RCC 7860 (cell line): ENCODE data around the gene TMEM151B.
"Not testable (repeated sequence)": the region's sequence is repeated elsewhere in the genome, so short reads cannot be mapped to it uniquely, and the experiment has no call there.

ENCODE experiments used
- DNase-seq: peaks from one replicate; pipeline ENCODE4 v3.0.0-alpha.2; 2015; ENCODE audit warnings: low spot score
- FAIRE-seq: peaks from 2 replicates; lab custom pipeline; 2012; peaks lifted over from hg19 to GRCh38; lab: Jason Lieb, UNC

TMEM151B gene

DNA sequence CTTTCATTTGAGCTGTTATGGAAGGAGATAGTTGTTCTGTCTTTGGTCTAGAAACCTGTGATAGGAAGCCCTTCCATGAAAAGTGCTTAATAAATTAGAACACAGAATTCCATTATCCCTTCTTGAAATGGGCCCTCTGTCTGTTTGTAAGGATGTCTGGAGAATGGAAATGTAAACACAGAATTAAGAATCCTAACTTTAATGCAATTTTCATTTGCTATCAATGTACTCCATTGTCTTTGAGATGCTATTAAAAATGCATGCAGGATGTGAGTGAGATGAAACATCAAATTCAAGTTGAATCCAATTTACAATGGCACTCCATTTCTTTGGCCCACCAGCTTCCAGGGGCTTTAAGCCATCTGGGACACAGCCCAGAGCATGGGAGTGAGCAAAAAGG is 56.8 kb downstream of the TMEM151B start:
- no peak for DNase-seq
- no peak for FAIRE-seq

DNA sequence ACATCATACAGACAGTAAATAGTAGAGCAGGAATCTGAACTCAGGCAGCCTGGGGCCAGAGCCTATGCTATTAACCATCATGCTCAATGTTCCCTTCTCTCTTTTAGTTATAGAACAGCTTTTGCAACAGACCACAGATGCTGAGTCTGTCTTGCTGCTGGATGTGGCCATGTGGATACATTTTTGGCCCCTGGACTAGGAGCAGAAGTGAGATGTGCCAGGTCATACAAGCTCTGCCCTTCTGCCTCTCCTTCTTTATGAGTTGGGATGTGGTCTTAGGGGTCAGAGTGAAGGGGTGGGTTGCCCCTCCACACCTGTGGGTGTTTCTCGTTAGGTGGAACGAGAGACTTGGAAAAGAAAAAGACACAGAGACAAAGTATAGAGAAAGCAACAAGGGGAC is 57.5 kb downstream of the TMEM151B start:
- DNase-seq (no peak), FAIRE-seq (no peak)

DNA sequence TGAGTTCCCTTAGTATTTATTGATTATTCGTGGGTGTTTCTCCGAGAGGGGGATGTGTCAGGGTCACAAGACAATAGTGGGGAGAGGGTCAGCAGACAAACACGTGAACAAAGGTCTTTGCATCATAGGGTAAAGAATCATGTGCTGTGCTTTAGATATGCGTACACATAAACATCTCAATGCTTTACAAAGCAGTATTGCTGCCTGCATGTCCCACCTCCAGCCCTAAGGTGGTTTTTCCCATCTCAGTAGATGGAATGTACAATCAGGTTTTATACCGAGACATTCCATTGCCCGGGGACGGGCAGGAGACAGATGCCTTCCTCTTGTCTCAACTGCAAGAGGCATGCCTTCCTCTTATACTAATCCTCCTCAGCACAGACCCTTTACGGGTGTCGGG is 58.0 kb downstream of the TMEM151B start:
- not testable (repeated sequence) for FAIRE-seq, DNase-seq

DNA sequence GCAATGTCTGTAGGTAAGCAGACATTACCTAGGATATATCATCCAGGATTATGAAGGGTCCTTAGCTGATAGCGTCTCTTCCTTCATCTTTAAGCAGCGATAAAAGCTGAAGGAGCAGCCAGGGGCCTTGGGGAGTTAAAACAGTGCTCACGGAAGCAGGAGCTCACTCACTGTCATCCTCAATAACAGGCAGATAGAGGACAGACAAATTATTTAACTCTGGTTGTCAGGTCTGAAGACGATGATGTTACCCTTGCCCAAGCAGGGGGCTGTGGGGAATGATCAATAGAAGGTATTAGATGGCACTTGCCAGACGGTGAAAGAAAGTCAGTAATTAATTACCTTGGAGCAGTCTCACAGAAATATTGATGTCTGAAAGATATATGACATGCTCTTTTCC is 59.6 kb downstream of the TMEM151B start:
- no peak for FAIRE-seq

DNA sequence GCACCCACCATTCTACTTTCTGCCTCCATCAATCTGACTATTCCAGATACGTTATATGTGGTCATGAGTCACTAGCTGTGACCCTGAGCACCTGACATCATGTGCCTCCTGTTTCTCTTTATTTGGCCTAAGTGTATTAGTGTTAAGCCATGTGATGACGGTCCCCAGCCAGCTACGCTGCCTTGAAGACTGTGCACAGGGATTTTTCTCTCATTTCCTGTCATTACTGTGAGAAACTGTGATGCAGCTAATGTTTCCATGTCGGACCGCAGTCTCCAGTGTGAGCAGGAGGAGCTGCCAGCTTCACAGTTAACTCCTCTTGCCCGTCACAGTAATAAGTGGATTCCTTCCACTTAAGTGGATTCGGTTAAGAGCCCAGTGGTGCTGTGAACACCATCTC is 62.3 kb downstream of the TMEM151B start:
- FAIRE-seq (no peak), DNase-seq (no peak)

More for the DNA sequence above, 59.6 kb downstream of the TMEM151B start:
- no peak for DNase-seq

DNA sequence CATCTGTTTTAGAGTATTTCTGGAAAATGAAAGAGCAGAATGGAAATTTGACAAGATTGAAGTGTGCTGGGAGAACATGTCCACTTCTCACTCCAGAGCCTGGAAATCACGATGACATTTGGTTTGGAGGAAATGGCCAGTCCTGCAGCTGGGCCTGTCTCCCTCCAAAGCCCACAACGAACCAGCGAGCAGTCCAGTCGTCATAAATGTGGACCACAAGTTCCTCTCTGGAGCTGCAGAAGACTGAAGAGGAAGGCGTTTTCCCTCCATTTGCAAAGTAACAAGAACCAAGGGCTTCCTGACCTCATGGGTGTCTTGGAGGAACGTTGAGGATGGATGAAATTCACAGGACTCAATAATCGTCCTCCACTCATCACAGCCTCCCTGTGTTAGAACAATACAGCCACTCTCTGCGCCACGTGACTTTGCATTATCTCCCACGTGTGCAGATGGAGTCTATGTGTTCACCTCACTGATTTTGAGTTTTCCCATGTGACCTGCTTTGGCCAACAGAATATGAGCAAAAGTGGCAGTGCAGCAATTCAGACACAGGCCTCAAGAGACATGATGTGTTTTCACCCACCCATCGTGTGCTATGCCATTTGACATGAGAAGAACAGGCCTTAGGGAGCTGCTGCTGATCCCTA is 63.1 kb downstream of the TMEM151B start:
- FAIRE-seq (no peak), DNase-seq (no peak)

DNA sequence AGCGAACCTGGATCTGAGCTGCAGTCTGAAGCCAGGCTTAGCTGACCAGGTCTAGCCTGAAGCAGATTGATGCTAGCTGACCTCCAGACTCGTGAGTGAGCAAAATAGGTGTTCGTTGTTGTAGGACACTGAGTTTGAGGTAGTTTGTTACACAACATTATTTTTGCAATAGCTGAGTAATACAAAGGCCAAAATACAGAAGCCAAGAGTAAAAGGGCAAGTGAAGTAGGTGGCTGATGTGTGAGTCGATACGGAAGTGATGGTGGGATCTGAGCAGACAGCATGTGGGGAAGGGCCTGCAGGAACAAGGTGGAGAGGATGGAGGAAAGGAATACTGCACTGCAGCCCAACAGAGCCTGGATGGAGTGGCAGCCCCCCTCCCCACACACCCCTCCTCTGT is 63.7 kb downstream of the TMEM151B start:
- DNase-seq = no peak
- no peak for FAIRE-seq

DNA sequence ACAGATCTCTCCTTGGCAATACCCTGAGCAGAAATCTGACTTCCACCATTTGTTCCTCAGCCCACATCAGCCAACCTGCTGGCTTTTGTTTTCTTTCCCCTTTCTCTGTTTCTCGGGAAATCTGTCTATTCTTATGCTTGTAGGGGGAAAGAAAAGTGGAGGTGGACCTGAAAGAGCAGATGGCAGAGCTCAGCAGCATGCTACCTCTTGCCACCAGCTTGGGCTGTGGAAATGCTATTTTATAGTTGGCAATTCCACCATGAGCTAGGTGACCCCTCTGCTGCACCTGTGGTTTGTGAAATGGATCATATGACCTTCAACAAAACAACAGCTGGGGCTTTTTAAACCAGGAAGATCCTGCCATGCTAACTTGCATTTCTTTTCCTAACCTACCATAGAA is 65.4 kb downstream of the TMEM151B start:
- DNase-seq = no peak
- FAIRE-seq = no peak

DNA sequence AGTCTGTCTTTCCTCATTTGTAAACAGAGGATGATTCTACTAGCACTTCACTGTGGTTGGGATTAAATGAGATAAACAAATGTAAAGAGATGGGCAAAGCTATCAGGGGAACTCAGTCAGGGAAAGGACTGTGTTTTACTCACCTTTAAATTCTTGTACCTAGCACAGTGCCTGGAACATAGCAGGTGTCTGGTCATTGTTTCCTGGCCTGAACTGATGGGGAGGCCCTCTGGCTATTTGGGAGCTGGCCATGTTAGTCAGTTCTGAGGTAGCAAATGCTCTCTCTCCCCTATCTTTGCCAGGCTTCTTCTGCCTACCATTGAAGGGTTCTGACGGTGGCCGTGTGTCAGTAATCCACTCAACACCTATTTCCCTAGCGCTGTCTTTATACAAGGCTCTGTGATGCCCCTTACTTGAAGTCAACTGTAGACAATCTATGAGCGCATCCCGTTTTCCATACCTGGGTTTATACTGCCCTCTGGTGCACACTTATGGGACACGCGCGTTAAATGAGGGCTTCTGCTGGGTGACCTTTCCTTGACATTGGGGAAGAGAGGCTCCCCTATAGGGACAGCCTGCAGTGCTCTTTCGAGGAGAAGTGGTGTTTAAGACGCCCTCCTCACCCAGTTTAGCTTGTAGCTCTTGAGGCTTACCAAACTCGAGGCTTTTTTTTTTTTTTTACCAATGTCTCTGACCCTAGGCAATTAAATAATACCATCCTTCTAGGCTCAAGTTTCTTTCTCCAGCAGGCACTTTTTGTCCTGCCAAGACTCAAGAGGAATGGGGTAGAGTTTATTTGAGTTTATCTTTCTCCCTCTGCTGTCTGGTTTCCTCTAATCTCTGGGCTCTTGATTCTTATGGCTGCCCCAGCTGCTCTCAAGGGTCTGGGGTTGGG is 68.2 kb downstream of the TMEM151B start:
- peak; percentile 44 for DNase-seq
- FAIRE-seq = no peak

DNA sequence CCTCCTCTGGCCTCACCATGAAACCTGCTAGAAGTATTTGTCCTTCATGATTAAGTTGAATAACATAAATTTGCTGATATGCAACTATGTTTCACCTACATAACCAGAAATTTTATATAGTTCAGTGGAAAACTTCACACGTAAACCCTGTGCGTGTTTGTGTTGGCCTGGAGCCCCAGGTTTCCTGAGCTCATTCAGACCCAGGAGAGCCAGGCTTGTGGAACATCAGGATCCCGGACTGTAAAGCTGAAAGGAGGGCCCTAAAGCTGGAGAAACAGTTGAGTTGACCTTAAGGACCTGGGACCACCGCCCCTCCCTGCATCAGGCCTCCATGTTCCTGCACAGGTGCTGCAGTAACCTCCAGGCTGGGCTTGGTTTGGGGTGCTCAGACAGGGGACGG is 69.1 kb downstream of the TMEM151B start:
- DNase-seq = no peak
- no peak for FAIRE-seq

DNA sequence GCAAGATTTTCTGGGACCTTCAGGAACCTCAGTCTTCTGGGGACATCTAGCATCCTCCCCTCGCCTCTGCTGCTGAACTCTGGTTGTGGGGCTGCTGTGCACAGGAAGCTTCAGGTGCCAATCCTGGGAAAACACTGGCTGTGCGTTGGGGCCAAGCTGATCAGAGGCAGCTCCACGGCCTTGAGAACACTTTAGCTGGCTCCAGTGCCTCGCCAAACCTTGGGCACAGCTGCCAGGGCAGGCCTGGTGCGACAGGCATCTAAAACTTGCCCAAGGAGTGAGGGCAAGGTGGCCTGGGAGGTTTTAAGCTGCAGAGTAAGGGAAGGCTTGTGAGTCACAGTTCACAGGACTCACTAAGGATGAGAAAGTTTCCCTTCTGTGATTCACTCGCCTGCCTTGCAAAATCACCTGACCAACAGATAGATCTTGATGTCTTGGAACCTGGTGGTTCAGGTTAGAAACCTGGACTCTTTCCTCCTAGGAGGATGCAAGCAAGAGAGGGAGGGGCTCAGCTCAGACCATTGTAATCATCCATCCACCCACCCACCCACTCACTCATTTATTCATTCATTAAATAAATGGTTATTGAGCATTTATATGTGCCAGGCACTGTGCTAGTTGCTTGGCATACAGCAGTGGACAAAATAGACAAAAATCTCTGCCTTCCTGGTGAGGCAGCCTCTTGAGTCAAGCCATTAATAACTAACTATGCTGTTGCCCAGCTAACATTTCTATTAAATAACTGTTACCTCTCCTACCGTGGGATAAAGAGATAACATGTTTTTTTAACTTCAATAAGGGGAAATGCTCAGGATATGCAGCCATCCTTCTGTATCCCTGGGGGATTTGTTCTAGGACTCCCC is 69.7 kb downstream of the TMEM151B start:
- FAIRE-seq (no peak), DNase-seq (peak; percentile 53)

DNA sequence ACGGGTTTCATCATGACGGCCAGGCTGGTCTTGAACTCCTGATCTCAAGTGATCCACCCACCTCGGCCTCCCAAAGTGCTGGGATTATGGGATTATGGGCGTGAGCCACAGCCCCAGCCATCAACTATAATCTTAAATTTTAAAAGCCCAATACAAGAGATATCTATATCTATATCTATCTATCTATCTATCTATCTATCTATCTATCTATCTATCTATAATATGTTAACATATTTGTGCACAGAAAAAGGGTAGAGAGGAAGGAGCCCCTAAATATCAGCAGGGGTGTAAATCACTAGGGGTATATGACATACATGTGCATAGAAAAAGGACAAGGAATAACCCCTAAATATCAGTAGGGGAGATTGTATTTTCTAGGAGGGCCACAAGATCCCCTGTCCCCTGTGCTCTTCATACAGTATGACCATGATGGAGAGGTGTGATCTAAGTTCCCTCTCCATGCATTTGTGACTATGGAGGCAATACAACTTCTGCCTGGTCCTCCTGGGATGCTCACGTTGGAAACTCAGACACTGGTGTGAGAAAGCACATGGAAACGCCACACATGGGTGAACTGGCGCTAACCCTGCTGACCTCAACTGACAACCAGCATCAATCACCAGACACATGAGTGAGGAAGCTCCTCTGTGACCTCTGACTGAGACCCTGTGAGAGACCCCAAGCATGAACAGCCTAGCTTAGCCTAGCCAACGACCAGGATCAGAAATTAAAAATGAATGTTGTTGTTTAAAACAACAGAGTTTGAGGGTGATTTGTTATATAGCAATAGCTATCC is 71.0 kb downstream of the TMEM151B start:
- FAIRE-seq = no peak
- no peak for DNase-seq

DNA sequence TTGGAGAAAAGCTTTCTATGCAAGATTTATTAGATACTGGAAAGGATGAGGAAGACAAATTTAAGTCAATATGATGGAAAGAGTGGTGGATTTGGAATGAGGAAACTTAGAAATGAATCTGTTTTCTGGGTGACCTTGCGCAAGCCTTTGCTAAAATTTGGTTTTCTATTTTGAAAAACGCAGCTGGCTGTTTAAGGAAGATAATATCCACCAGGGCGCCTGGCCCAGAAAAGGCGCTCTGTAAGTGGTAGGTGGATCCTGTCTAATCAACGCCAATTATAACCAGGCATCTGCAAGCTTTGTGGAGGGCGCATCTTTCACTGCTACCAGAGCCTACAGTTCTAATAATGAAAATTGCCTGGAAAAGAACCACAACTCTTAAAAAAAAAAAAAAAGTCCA is 71.8 kb downstream of the TMEM151B start:
- DNase-seq = no peak
- FAIRE-seq = no peak

DNA sequence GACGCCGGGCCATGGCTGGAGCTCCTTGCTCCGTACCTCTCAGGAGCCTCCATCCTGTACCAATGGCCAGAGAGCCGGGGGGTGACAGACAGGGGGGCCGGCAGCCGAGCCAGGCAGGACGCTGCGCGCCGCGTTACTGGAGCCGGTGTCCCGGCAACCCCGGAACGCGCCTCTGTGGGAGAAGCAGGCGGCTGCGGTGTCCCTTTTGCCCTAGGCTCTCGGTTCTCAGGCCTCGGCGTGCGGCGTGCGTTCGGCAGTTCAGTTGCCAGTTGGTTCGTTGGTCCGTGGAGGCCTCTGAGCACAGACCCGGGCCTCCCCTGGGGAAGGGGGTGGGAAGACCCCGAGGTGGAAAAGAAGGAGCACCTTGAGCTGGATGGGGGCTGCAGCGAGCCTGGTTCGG is 72.2 kb downstream of the TMEM151B start, which contains the start of gene SPATS1:
TSS of gene SPATS1 (plus strand) at position 162 of the 400 bp plus-strand sequence. CDS start 446 bp downstream, outside the sequence.
- FAIRE-seq (no peak), DNase-seq (no peak)

DNA sequence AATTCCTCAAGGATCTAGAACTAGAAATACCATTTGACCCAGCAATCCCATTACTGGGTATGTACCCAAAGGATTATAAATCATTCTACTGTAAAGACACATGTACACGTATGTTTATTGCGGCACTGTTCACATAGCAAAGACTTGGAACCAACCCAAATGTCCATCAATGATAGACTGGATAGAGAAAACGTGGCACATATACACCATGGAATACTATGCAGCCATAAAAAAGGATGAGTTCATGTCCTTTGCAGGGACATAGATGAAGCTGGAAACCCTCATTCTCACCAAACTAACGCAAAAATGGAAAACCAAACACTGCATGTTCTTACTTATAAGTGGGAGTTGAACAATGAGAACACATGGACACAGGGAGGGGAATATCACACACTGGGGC is 76.6 kb downstream of the TMEM151B start:
- not testable (repeated sequence) for DNase-seq, FAIRE-seq

DNA sequence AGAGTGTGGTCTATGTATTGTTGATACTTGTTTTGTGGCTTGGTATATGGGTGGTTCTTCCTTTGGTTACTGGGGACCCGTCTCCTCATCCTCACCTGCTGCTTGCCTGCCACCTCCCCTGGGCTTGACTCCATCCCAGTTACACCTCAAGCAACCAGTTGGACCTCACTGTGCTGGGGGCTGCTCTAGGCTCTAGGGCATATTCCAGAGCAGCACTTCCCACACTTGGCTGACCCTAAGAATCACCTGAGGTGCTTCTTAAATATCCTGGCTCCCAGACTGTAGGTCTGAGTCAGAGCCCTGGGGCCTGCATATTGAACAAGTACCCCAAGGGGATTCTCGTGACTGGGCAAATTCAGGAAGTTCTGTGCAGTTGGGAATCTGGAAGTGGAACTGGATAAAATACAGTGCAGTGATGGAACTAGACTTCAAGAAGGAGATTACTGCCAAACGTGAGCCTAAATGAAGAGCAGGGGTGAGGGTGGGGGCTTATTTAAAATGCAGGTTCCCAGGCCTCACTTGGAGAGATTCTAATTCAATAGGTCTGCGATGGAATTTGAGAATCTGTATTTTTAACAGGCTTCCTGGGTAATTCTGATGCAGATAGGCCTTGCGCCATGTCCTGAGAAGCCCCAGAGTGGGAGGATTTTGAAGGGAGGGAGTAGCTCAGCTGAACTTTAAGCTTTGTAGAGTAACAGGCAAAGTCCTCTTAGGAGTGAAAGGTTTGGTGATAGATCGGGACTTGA is 79.8 kb downstream of the TMEM151B start:
- DNase-seq (no peak), FAIRE-seq (no peak)

DNA sequence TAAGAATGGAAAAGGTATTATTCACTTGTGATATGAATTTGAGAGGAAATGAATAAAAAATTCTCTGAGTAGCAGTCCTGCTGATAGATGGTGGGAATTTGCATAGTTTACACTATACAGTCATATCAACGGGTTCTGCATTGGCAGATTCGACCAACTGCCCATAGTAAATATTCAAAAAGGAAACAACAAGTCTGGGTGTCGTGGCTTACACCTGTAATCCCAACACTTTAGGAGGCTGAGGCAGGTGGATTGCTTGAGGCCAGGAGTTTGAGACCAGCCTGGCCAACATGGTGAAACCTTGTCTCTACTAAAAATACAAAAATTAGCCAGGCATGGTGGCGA is 80.4 kb downstream of the TMEM151B start:
- not testable (repeated sequence) for DNase-seq, FAIRE-seq

DNA sequence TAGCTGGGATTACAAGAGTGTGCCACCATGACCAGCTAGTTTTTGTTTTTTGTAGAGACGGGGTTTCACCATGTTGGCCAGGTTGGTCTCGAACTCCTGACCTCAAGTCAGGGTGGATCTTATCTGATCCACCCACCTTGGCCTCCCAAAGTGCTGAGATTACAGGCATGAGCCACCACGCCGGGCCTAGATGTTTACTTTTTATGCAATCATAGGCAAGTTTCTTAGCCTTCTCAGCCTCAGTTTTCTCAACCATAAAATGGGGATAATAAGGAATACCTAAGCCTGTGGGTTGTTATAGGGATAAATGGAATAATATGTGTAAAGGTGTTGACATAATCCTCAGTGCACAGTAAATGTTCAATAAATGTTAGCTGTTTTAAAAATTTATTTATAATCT is 82.0 kb downstream of the TMEM151B start:
- no peak for DNase-seq
- no peak for FAIRE-seq

DNA sequence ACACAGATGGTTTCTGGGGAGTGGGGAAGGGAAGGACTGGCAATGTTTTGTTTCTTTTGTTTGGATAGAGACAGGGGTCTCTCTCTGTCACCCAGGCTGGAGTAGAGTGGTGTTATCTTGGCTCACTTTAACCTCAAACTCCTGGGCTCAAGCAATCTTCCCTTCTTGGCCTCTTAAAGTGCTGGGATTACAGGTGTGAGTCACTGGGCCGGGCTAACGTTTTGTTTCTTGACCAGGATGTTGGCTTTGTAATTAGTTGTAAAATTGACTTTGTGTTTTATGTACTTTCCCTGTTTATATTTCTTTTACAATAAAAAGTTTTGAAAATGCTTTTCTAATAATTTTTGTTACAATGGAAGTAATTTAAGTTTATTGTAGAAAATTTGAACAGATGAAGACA is 83.1 kb downstream of the TMEM151B start:
- DNase-seq = no peak
- no peak for FAIRE-seq

DNA sequence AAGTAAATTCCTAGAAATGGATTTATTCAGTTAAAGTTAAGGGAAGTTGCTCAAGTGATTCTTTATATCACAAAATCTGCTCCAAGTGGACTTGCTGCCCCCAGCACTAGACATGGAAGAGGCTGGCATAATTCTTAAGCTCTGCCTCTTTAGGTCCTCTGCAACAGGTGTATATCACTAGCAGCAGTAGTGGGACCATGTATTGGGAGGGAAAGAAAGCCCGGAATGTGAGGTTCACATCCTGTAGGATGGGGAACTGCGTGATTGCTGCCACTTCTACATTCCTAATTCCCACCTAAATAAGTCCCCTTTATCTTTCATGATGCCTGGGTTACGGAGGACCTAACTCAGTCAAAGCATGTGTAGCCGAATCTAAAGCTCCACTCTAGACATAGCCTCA is 85.4 kb downstream of the TMEM151B start:
- no peak for DNase-seq
- FAIRE-seq = no peak
